RWPE1 (cell line): ENCODE measurements around the gene GRID1.

ENCODE experiments used
- CTCF ChIA-PET: fragments of 350-600 bp; sonication (Branson Sonifier 250); formaldehyde crosslinking; extraction: SDS; loops from one replicate; lab custom pipeline; 2021; lab: Yijun Ruan, JAX
- POLR2A ChIA-PET: fragments of 400-600 bp; formaldehyde crosslinking; extraction: SDS; loops from one replicate; lab custom pipeline; 2020; ENCODE audit warnings: antibody characterized with exemption; ENCODE audit not compliant: low non-redundant PET; lab: Yijun Ruan, JAX
- DNase-seq: peaks from one replicate; pipeline ENCODE4 v3.0.0; 2012; ENCODE audit warnings: low spot score
- H3K27ac ChIP-seq: fragments of 450-650 bp; 2 replicates; pipeline ENCODE4 v1.5.1; 2017
- TF ChIP-seq, protein P1 (sequence below): fragments of 450-650 bp; conservative IDR thresholded peaks from 2 replicates; pipeline ENCODE4 v1.5.1; 2017; ENCODE audit warnings: low read depth, mild to moderate bottlenecking

The GRID1 gene

DNA sequence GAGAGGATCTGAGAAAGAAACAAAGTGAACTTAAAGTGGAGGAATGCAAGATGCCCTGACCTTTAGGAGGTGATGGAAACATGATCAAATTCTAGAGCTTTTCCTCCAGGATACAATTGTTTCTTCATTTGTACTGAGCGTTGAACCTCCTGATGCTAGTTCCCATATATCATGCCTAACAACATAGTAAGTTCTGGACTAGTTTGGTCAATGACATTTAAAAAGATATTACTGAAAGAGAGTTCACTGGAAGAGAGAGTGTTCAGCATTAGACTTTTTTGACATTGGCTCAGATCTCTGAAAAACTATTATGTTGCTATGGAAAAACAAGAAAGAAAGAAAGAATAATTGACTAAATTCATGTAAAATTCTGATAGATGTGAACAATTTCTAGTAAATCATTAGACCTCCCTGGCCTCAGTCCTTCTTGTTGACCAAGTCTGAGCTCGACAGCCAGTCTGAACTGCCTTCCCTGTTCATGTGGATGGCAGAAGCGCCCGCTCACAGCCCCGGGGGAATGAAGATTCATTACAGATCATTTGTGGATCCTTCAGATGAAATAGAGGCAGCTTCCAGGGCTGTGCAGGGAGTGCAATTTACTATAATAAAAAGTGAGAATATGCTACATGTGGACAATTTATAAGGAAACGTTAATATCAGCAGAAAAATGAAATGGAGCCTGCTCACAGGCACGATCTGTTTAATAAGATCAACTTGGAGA, 442.1 kb downstream of the GRID1 start:
- TF ChIP-seq, protein P1, sequence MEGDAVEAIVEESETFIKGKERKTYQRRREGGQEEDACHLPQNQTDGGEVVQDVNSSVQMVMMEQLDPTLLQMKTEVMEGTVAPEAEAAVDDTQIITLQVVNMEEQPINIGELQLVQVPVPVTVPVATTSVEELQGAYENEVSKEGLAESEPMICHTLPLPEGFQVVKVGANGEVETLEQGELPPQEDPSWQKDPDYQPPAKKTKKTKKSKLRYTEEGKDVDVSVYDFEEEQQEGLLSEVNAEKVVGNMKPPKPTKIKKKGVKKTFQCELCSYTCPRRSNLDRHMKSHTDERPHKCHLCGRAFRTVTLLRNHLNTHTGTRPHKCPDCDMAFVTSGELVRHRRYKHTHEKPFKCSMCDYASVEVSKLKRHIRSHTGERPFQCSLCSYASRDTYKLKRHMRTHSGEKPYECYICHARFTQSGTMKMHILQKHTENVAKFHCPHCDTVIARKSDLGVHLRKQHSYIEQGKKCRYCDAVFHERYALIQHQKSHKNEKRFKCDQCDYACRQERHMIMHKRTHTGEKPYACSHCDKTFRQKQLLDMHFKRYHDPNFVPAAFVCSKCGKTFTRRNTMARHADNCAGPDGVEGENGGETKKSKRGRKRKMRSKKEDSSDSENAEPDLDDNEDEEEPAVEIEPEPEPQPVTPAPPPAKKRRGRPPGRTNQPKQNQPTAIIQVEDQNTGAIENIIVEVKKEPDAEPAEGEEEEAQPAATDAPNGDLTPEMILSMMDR, result no peak
- no peak for DNase-seq
- CTCF ChIA-PET, result interaction anchor here (0.5 kb wide), 1 partner anchor 916 kb away, joined by 3 read pairs; no protein-coding TSS in a partner anchor
- H3K27ac ChIP-seq, result no peak overlapping the region
- POLR2A ChIA-PET, result no interaction called here

DNA sequence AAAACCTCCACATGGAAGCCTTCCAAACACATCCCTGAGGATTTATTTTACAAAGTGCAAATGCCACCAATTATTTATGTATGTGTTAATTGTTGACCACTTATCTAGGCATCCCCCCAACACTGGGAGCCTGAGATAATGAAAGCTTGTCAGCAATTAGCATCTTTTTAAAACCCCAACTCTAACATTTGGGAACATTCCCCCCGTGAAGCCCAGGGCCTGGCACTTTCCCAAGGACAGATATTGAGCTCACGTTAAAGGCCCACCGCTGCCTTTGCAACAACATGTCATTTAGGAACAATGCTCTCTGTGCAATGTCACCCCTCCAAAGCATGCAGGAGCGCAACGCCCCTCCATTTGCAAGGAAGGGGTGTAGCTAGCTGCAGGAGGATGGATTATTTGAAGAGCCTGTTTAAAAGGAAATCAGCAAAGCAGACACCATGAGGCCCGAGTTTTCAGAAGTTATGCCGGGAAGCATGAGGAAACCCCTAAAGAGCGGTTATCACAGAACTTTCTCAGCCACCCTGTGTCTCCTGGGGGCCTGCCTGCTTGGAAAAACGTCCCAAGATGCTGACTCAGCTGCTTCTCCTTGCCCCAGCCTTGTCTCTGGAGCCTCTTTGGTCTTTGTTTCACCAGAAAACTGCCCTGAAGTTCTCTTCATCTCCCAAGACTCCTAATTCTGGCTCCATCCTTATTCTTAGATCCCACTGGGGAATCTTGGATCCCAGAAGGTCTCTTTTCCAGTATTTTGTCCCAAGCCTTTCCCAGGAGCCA, 444.1 kb downstream of the GRID1 start:
- H3K27ac ChIP-seq, result no peak overlapping the region
- CTCF ChIA-PET, result no interaction called here
- DNase-seq, result no peak
- TF ChIP-seq, protein P1, result no peak
- POLR2A ChIA-PET, result no interaction called here

DNA sequence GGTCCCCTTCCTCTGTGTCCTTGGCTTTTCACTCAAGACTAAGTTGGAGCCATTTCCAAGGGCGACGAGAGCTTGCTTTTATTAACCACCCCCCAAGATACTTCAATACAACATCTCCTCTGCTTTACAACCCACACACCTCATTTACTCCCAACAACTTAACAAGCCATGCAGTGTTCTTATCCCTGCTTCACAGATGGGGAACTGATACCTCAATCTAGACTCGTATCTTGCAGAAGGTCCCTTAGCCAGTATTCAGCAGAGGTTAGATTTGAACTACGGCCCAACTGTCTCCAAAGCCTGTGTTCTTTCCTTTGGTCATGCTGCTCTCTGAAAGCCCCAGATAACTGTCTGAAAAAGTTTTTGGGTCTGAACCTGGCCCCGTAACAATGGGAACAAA, 444.8 kb downstream of the GRID1 start:
- ChIA-PET POLR2A (no interaction called here), CTCF (no interaction called here)
- no peak for DNase-seq
- H3K27ac ChIP-seq, result no peak overlapping the region
- TF ChIP-seq, protein P1, result no peak

DNA sequence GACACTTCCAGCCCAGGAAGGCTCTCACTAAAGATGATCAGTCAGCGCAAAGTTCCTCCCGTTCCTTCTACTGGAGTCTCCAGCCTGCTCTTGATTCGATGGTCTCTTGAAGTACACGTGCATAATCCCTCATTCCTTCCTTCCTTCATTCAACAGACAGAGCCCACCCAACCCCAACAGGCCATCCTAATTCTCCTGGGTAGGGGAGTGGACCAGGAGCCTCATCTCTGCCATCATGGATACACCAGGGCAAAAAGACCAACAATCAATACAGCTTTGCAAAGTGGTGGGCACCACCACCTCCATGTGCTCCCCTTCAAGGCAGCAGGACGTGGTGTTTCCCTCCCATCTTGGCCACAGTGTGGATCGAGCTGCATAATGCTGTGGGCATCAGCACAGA, 446.3 kb downstream of the GRID1 start:
- ChIA-PET CTCF (no interaction called here), POLR2A (no interaction called here)
- DNase-seq, result no peak
- H3K27ac ChIP-seq, result no peak overlapping the region
- TF ChIP-seq, protein P1, result no peak

DNA sequence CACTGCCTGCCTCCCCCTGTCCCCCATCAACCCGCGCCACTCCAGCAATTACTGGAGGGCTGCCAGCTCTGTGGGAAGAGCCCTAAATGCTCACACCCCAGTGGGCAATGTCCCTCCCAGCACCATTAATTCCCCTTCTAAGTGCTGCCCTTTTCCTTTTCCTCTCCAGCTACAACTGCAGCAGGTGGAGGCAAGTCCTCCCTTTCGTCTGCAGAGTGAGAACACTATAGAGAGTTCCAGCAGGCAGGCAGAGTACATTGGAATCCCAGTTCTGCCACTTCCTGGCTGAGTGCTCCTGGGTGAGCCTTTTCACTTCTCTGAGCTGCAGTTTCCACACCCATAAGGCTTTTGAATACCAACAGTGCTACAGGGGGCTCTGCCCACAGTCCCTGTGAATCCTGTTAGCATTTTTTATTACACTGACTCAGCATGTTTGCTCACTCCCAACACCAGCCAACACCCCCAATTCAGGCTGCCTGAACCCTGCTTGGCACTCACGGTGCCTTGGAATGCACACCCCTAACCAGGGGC, 447.0 kb downstream of the GRID1 start:
- no peak for DNase-seq
- TF ChIP-seq, protein P1, result no peak
- H3K27ac ChIP-seq, result no peak overlapping the region
- CTCF ChIA-PET, result no interaction called here
- POLR2A ChIA-PET, result no interaction called here

DNA sequence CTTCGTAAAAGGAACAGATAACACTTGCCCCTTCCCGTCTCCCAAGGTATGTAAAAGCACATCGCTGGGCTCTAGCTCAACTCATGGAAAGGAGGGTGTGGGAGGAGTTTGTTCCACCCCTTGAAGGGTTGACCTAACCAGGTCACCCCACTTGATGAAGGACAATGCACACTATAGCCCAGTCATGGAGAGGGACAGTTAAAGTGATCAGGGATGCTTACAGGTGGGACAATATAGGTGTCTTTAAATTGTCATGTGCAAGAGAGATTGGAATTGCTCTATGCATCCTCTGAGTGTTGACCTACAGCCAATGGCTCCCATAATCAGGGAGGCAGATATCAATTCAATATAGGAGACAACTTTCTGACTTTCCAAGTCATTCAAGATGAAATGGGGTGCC, 448.2 kb downstream of the GRID1 start:
- ChIA-PET POLR2A (no interaction called here), CTCF (no interaction called here)

More for the DNA sequence above, 448.2 kb downstream of the GRID1 start:
- TF ChIP-seq, protein P1, result no peak
- no peak overlapping the region for H3K27ac ChIP-seq
- DNase-seq, result no peak
